HG03139 (cell line): Measurements from ENCODE around the gene MYL12A.
"Not testable (repeated sequence)": the region's sequence is repeated elsewhere in the genome, so short reads cannot be mapped to it uniquely, and the experiment has no call there.

ENCODE experiments used
- ATAC-seq: cut with Tn5 transposase; IDR thresholded peaks from one replicate; pipeline ENCODE4 v1.9.1; 2021; ENCODE audit not compliant: unreplicated experiment

The MYL12A gene

DNA sequence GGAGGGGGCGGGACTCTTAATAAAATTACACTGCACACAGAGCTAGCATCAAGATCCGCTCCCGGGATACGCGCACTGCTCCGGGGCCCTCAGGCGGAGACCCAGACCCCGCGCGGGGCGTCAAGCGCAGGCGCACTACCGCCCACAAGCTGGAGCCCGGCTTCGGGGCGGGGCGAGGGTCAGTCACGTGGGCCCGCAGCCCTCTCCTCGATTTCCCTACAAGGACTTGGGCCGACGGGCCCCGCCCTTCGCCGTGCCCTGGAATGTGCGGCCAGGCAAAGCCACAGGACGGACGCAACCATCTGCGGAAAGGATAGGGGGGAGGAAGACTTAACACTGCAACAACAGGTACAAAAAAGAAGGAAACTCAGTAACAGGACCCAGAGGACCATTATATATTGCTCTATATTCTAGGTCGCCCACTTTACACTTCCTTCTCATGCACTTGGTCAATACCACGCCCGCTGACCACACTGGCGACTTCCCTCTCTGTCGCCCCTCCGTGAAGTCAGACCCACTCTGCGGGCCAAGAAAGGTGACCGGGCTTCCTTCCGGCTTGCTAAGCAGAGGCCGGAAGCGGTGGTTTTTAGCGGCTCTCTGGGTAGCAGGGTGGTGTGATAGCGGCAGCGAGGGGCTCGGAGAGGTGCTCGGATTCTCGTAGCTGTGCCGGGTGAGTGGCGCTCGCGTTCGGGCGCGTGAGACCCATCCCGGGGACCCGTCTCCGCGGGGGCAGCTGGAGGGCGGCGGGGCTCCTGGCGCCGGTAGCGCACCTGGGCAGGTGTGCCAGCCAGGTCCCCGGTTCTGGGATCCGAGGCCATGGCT is at the start of gene MYL12A:
Gene MYL12A (plus strand): TSS at position 562 of the 822 bp plus-strand sequence. CDS start 5,447 bp downstream, outside the sequence.
- ATAC-seq = peak; percentile 76

- ATAC-seq = not testable (repeated sequence)
Observed at GRCh38 chr18:3198260-3198860, 49.2 kb upstream of the MYL12A start.

DNA sequence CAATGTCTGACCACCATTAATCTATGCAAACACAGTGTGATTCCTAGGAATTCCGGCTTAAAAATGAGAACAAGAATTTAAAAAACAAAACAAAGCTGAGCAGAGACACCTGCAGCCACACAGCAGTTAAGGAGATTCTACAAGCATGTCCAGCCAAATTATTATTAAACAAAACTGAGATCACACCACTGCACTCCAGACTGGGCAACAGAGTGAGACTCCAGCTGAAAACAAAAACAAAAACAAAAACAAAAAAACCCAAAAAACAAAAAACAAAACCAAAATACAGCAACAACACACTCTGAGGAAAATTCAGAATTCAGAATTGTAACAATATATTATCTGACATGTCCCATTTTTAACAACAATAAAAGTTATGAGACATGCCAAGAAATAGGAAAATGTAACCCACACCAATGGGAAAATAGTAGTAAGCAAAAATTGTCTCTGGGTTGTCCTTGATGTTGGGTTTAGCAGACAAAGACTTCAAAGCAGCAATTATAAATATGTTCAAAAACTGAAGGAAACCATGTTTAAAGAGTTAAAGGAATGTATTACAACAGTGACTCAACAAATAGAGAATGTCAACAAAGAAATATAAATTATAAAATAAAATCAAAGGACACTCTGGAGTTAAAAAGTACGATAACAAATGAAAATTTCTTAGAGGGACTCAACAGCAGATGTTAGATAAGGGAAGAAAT is 47.5 kb upstream of the MYL12A start:
- no peak for ATAC-seq

DNA sequence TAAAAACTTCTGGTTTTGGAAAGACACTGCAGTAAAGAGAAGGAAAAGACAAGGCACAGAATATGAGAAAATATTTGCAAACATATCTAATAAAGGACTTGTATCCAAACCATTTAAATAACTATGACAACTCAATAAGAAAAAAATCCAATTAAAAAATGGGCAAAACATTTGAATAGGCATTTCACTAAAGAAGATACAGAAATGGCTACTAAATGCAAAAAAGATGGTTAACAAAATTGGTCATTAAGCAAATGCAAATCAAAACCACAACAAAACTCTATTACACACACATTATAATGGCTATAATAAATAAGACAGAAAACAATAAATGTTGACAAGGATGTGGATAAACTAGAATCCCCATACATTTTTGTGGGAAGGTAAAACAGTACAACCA is 42.4 kb upstream of the MYL12A start:
- ATAC-seq = no peak

GRCh38 chr18:3207565-3207964 is 40.0 kb upstream of the MYL12A start:
- no peak for ATAC-seq

GRCh38 chr18:3209859-3210569 is 37.6 kb upstream of the MYL12A start:
- no peak for ATAC-seq

- ATAC-seq = no peak
Observed at GRCh38 chr18:3211236-3211992, 36.2 kb upstream of the MYL12A start.

GRCh38 chr18:3212657-3213056 is 34.9 kb upstream of the MYL12A start:
- ATAC-seq = no peak

DNA sequence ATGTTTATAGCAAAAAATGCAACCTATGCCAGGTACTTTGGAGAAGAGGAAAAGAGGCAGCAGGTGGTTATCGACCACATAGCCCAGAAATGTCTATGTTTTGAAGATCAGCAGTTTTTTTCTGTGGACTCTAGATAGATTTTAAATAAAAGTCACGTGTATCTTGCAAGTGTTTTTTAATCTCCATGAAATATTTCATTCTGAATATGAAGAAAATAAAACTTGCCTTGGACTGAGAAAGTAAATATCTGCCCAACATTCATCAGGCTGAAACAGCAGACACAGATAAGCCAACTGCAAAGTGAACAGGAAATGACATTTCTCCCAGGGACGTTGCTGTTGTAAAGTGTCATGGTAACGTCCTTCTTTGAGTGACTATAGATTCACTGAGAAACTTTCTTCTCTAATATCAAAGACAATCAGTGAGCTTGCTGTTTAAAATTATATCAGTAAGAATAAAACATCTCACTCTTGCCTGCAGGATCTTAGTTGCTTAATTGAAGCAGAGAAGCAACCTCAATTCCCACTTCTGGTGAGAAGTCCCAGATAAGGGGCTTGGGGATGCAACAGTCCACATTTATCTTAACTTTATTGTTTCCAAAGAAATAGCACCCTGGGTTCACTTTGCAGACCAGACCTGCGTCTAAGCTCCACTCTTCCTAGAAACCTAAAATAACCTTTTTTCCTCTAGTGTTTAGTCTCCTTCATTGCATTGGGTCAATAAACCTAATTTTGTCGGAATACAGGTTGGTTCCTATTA is 34.1 kb upstream of the MYL12A start:
- no peak for ATAC-seq

DNA sequence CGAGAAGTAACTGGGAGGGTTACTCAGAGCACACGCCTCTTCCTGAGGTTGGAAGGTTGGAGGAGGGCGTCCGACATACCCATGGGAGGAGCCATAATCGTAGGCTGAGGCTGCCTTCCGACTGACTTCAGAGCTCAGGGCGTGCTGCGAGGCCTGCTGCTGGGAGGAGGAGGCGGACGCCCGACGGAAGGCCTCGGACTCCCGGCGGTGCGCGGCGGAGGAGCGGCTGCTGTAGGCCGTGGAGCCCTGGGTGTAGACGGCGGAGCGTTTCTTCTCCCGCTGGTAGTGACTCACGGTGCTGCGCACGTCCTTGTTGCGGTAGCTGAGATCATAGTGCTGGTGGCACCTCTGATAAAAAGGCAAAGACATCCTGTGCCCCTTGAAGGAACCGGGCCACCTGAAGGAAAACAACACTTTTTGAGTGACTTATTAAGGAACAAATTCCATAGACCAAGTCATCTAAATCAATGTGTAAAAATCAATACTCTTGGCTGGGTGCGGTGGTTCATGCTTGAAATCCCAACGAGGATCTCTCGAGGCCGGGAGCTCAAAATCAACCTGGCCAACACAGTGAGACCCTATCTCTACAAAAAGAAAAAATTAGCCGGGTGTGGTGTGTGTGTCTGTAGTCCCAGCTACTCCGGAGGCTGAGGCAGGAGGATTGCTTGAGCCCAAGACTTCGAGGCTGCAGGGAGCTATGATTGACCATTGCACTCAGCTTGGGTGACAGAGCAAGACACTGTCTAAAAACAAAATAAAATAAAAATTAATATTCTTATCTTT is 32.6 kb upstream of the MYL12A start:
- no peak for ATAC-seq

GRCh38 chr18:3216987-3217386 is 30.6 kb upstream of the MYL12A start:
- ATAC-seq = no peak

DNA sequence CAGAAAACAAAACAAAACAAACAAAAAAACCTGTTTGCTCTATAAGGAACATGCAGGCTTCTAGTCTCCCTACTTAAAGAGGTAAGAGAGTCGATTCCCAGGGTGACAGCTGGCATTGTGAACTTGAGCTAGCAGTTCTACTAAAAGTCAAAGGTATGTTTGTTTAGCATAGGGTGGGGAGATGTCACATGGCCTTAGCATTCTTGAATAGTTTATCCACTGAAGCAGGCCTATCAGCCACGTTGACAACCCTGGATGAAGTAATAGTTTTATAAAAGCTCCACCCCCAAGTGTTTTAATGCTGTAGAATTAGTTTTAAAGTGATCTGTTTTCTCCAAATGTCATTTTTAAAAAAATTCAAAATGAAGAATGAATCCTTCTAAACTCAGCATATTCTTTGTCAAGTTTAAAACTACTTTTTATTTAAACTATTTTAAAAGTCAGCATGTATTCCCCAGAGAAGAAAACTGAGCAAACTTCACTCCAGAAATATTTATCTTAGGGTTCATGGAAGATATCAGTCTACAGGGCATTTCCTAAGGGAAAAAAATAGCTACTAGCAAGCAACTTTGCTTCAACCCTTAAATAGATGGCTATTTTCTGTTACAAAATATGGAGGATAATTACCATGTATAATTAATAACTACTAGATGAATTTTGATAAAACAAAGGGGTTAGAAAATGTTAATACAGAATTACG is 29.5 kb upstream of the MYL12A start:
- no peak for ATAC-seq

- no peak for ATAC-seq
Observed at GRCh38 chr18:3218819-3219218, 28.8 kb upstream of the MYL12A start.

- no peak for ATAC-seq
Observed at GRCh38 chr18:3219241-3219630, 28.4 kb upstream of the MYL12A start.

- no peak for ATAC-seq
Observed at GRCh38 chr18:3219631-3220335, 27.8 kb upstream of the MYL12A start, which contains the start of gene MYOM1. Gene MYOM1 (minus strand): TSS chr18:3219968. CDS start chr18:3215223, 4,745 bp downstream.

DNA sequence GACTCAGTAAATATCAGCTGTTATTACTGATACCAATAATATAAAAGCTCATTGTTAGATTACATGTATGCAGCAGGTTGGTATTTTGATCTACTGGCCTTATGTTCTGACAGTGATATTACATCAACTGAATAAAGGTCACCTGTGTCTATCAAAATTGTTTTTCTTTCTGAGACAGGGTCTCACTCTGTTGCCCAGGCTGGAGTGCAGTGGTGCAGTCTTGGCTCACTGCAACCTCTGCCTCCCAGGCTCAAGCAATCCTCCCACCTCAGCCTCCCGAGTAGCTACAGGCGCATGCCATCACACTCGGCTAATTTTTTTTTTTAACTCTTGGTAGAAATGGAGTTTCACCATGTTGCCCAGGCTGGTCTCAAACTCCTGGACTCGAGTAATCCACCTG is 26.7 kb upstream of the MYL12A start:
- ATAC-seq = not testable (repeated sequence)

DNA sequence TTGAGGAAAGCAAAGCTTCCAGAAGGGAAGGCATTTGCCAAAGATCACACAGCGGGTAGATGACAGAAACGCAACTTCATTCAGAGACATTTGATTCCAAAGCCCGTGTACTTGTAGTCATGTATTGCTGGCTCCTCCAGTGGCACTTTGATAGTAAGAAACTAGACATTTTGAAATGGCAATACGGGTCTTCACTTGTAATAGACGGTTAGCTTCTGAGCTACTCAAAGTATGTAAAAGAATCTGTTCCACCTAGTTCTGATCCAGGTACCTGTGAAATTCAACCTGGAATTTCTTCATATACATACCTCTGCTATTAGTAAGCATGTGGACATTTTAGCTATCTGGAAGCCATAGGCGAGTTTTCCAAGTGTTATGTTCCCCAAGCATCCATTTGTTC is 26.1 kb upstream of the MYL12A start:
- ATAC-seq = no peak

GRCh38 chr18:3223356-3223755 is 24.2 kb upstream of the MYL12A start:
- no peak for ATAC-seq
